ENCODE data around the gene KRT85.
A peak's percentile ranks its signal among the peaks of the same experiment; 100 is the strongest.
"Not testable (repeated sequence)": the region's sequence is repeated elsewhere in the genome, so short reads cannot be mapped to it uniquely, and the experiment has no call there.

The KRT85 gene

DNA sequence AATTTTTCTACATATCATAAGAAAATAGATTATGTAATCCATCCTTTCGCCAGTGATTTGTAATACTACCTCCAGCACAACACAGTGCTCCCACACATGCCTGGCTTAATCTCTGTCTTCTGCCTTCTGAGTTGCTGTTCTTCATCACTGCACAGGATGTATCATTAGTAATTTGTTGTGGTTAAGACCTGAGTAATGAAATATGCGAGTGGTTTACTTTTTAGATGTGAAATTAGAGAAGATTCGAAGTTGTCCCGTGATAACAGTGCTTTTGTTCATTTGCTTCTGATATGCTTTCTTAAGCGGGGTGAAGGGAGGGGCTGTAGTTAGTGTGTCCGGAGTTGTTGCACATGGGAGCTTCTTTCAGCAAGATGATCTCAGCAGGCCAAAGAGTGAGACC is 18.1 kb downstream of the KRT85 start:
- no peak for DNase-seq (ENCODE audit: low read depth in 2 of 2)

GRCh38 chr12:52347551-52348510 is 19.4 kb downstream of the KRT85 start:
- DNase-seq (ENCODE audit: low read depth in 2 of 2) = no peak

DNA sequence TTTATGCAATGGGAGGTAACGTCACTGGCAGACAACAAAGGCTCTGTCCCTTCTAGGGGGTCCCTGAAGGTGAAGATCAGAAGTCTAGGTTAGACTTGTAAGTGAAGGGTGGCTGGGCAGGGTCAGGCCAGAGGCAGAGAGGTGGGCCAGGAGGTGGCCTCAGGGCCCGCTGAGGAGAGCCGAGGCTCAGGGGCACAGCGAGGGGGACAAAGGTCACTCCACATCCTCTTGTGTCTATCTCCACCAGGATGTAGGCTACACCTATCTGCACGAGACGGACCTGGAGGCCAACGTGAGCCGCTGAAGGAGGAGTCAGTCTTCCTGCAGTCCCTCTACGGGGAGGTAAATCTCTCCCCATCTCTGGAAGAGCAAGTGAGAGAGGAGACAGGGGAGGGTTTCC is 20.3 kb downstream of the KRT85 start:
- no peak for DNase-seq (ENCODE audit: low read depth in 2 of 2)

- no peak for DNase-seq (ENCODE audit: low read depth in 2 of 2)
Observed at GRCh38 chr12:52346593-52346992, 20.7 kb downstream of the KRT85 start.

- not testable (repeated sequence) for DNase-seq (ENCODE audit: low read depth in 2 of 2)
Observed at GRCh38 chr12:52345041-52345440, 22.2 kb downstream of the KRT85 start.

DNA sequence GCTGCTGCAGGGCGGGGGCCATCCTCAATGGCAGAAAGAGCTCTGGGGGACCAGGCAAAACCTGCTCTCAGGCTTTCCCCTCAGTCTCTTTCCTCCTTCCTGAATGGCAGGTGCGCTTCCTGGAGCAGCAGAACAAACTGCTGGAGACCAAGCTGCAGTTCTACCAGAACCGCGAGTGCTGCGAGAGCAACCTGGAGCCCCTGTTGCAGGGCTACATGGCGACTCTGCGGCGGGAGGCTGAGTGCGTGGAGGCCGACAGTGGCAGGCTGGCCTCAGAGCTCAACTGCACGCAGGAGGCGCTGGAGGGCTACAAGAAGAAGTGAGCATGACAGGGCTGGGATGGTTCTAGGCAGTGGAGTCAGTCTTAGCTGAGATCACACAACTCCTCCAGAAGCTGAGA is 23.2 kb downstream of the KRT85 start:
- no peak for DNase-seq (ENCODE audit: low read depth in 2 of 2)

- DNase-seq (ENCODE audit: low read depth in 2 of 2) = no peak
Observed at GRCh38 chr12:52343550-52343949, 23.7 kb downstream of the KRT85 start.

- DNase-seq (ENCODE audit: low read depth in 2 of 2) = no peak
Observed at GRCh38 chr12:52342781-52343490, 24.3 kb downstream of the KRT85 start.

DNA sequence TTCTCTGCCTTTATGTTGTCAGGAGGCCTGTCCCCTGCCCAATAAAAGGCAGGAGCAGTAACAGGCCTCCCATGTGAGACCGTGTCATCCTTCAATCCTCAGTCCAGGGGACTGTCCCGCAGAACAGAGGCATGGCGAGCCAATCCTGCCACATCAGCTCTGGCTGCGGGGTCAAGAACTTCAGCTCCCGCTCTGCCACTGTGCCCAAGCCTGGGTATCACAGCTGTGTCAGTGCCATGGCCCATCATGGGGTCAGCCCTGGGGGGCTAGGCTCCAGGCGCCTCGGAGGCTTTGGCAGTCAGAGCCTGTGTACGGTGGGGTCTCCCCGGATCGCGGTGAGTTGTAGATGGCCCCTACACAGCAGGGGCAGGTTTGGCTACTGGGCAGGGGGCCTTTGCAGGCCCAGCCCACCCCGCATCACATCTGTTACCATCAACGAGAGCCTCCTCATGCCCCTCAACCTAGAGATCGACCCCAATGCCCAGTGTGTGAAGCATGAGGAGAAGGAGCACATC is 26.2 kb downstream of the KRT85 start:
- no peak for DNase-seq (ENCODE audit: low read depth in 2 of 2)

DNA sequence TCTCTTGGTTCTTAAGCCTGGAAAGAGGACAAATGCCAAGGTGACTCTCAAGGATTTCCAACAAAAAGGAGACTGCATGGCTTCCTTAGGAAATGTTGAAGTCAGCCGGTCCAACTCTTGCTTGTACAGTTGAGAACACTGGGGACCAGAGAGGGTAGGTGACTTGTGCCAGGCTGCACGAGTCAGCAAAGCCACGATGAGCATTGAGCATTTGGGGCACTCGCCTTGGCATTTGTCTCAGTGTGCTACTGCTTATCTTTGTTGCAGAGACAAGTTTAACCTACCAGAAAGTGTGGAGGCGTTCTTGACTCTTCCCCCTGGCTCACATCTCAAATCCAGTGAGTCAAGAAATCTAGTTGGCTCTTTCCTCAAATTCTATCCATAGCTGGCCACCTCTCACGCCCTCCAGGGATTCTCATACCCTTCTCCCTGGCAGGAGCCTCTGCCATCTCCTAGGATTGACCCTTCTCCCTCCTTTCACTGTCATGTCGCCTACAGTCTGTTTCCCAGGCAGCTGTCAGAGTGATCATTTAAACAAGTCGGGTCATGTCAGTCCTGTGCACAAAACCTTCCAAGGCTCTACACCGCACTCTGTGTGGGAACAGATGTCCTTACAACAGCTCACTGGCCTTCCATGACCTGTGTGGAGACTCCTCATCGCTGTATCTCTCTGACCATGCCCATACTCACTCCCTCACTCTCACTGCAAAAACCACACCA is 28.9 kb downstream of the KRT85 start:
- DNase-seq (ENCODE audit: low read depth in 2 of 2) = no peak

- DNase-seq (ENCODE audit: low read depth in 2 of 2) = no peak
Observed at GRCh38 chr12:52337054-52337453, 30.2 kb downstream of the KRT85 start.

- no peak for DNase-seq (ENCODE audit: low read depth in 2 of 2)
Observed at GRCh38 chr12:52336641-52337040, 30.6 kb downstream of the KRT85 start.

DNA sequence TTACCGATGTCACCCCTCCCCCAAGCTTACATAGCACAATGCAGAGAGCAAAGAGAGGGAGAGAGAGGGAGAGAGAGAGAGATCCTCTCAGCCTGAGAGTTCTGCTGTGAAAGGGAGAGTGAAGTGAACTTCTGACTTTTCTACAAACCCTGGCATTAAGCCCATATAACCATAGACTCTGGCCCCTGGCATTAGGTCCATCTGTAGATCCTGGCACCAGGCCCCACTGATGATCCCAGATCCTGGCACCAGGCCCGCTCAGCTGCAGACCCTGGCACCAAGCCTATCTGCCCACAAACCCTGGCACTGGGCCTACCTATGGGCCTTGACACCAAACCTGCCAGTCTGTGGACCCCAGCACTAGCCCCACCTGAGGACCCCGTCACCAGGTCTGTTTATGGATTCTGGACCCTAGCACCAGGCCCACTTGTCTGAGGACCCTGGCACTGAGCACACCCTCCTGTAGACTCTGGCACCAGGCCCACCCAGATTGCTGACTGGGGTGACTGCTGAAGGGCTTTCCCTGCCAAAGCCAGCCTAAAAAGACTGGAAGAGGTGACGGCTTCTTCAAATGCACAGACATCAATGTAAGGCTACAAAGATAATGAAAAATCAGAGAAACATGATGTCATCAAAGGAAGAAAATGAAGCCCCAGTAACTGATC is 31.6 kb downstream of the KRT85 start:
- no peak for DNase-seq (ENCODE audit: low read depth in 2 of 2)

- DNase-seq (ENCODE audit: low read depth in 2 of 2) = no peak
Observed at GRCh38 chr12:52334185-52334584, 33.1 kb downstream of the KRT85 start.

DNA sequence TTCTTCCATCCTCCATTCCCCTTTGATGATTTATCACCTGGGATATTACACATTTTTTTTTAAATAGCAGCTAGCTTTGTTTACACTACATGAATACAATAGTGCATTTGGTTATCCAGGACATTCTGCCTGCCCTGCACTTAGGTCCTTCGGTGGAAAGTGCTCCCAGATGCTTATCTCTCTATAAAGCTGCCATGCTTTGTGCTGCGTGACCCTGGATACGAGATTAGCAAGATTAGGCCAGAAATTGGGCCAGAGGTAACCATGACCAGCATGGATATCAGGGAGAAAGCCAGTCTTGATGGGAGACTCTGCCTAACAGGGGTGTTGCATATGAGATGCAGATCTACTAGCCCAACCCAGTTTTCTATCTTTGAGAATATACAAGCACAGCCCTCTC is 34.0 kb downstream of the KRT85 start:
- no peak for DNase-seq (ENCODE audit: low read depth in 2 of 2)

DNA sequence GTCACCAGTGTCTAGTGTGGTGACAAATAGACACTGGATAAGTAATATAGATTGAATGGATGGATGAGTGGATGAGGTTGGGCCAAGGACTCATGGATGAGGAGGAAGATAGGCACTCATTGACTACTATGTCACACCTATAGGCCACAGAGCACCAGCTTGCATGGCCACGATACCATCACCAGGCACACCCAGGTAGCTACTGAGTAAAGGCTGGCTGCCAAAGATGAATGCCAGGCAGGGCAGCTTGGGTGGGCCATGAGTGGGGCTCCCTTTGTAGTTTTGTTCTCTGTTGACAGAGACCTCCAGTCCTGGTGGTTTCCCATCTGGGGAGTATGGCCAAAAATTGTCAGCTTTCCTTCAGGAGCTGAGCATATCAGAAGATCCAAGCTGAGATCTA is 34.9 kb downstream of the KRT85 start:
- no peak for DNase-seq (ENCODE audit: low read depth in 2 of 2)

DNA sequence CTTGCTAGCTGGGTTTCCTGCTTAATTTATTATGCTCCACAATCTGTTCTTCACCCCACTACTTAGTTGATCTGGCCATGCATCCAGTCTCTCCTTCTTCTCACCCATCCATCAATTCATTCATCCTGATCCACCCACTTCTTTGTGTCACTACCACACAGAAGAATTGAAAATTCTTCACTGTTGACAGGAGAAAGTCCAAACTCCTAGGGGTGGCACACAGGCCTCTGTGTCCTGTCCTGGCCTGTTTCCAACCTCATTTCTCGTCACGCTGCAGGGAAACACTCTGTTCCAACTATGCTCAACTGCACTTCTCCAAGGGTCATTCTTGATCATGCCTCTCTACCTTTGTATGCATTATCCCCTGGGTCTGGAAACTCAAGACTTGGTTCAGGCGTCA is 35.4 kb downstream of the KRT85 start:
- DNase-seq (ENCODE audit: low read depth in 2 of 2) = no peak

DNA sequence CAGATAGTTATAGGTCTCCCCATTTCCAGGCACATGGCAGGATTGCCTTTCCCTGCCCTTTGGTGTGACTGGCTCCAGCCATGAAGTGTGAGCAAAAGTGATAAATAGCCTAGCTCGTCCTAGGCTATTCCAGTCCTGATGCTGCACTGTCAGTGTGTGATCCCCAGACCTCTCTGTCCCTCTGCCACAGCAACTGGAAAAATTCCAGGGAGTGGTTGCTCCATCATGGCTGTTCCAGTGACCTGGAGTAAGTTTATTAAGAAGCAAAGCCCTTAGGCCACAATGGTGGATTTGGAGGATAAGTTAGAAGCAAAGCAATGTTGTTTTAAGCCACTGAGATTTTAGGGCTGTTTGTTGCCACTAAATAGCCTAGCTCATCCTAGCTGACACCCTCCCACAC is 36.2 kb downstream of the KRT85 start:
- DNase-seq (ENCODE audit: low read depth in 2 of 2) = no peak

GRCh38 chr12:52327830-52328500 is 39.3 kb downstream of the KRT85 start:
- DNase-seq (ENCODE audit: low read depth in 2 of 2) = no peak

GRCh38 chr12:52327052-52327829 is 40.0 kb downstream of the KRT85 start:
- peak; percentile 47 to 58 for DNase-seq (ENCODE audit: low read depth in 2 of 2)

Data from stimulated activated CD4-positive, alpha-beta T cell treated with anti-CD3 and anti-CD28 coated beads, Interleukin-1b, Interleukin-23, amount 100 ng/mL, for 1 hour (primary cell).